ENCODE data around the gene MTX1.

- peak in 1 of 3 donors; percentile 34 for TF ChIP-seq CTCF (IDR thresholded peaks at IDR 0.05)
- no peak for TF ChIP-seq POLR2A (IDR thresholded peaks at IDR 0.05)
Observed at GRCh38 chr1:155206891-155207805, 1.3 kb upstream of the MTX1 start.

Data from lower leg skin (tissue), 3 donors.